GM19043 (cell line): ENCODE measurements around the gene PPP3R1.
"Not testable (repeated sequence)": the region's sequence is repeated elsewhere in the genome, so short reads cannot be mapped to it uniquely, and the experiment has no call there.

Source experiments
- ATAC-seq: cut with Tn5 transposase; IDR thresholded peaks from one replicate; pipeline ENCODE4 v1.9.1; 2021; ENCODE audit warnings: low read depth; ENCODE audit not compliant: unreplicated experiment

PPP3R1 gene

GRCh38 chr2:68190991-68191731 lies 61.2 kb downstream of the PPP3R1 start:
- ATAC-seq: no peak

- ATAC-seq: no peak
These were observed 62.1 kb downstream of the PPP3R1 start for GRCh38 chr2:68189991-68190784.

DNA sequence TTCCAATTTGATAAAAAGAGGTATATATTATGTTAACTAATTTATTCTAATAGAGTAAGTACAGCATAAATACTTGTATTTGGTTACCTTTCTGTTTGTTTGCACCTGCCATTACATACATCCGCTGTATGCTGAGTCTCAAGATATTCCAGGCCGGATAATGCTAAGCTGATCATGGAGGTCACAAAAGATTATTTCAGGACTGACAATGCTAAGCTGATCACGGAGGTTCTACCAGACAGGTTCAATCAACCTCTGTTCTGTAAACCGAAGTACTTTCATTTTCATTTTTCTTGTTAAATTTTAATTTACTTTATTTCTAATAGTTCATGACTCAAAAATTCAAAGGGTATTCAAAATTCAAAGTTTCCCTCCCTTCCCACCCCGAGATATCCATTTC lies 63.5 kb downstream of the PPP3R1 start:
- no peak for ATAC-seq

- no peak for ATAC-seq
These were observed 65.0 kb downstream of the PPP3R1 start for GRCh38 chr2:68187329-68187728.

- ATAC-seq: no peak
These were observed 66.7 kb downstream of the PPP3R1 start for GRCh38 chr2:68185541-68186164.

- ATAC-seq: no peak
These were observed 69.4 kb downstream of the PPP3R1 start for GRCh38 chr2:68182902-68183301.

GRCh38 chr2:68178954-68179627 lies 73.2 kb downstream of the PPP3R1 start:
- no peak for ATAC-seq

DNA sequence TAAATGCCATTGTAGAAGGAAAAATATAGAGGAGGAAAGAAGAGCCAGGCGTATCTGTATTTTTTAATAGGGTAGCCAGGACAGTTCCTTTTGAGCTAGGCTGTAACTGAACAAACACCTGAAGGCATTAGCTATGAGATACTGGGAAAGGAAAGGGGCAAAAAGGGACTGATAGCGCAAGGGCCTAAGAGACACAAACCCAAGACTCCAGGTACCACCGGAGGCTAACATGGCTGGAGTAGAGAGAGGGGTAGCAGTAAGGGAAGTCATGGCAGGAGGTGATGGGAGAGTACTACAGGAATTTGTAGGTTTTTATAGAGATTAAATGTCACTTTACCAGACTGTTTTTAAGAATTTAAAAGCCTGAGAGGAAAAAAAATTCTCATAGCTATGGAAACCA lies 73.9 kb downstream of the PPP3R1 start:
- ATAC-seq: no peak

DNA sequence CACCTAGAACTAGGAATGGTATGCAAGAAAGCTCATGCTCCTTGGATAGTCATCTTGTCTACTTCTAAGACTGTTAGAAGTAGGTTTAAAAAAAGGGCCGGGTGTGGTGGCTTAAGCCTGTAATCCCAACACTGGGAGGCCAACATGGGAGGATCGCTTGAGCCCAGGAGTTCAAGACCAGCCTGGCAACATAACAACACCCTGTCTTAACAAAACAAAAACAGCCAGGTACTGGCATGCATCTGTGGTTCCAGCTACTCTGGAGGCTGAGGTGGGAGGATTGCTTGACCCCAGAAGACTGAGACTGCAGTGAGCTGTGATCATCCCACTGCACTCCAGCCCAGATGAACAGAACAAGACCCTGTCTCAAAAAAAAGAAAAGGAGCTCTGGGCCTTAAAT lies 74.8 kb downstream of the PPP3R1 start:
- no peak for ATAC-seq

- ATAC-seq: no peak
These were observed 75.7 kb downstream of the PPP3R1 start for GRCh38 chr2:68176657-68177056.

- not testable (repeated sequence) for ATAC-seq
These were observed 77.1 kb downstream of the PPP3R1 start for GRCh38 chr2:68175210-68175609.

DNA sequence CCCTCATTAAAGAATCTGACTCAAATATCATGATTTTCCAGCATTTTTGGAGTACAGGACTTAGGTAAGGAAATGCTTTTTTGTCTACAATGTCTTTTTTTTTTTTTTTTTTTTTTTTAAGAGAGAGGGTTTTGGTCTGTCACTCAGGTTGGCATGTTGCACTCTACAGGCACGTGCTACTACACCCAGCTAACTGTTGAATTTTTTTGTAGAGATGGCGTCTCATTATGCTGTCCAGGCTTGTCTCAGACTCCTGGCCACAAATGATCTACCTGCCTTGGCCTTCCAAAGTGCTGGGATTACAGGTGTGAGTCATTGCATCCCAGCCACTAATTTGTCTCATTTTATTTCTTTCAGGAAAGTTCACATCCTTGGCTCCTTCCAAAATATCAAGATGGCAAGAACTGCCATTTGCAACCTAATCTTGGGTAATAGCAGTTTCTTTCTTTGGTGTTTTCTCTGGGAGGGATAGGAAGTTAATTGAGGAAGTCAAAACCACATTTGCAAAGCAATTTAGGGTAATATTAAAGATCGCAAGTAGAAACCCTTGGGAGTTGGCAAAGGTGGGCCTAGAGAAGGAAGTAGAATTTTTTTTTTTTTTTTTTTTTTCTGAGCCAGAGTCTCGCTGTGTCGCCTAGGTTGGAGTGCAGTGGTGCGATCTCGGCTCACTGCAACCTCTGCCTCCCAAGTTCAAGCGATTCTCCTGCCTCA lies 79.2 kb downstream of the PPP3R1 start:
- no peak for ATAC-seq

DNA sequence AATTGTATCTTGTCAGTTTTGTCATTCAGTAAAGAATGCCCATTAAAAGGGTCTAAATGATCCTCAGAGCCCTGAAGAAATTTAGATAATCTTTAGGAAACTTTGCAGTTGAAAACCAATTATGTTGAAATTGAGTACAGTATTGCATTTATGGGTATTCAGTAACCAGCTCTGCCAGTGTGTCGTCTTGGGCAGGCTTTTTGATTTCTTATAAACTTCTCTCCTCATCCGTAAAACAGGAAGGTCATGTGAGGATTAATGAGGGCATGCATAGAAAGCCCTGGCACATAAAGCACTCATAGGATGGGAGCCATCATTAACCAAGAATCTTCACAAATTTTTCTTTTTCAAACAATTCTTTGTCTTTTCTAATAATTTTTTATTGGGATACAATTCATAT lies 79.8 kb downstream of the PPP3R1 start:
- ATAC-seq: no peak

DNA sequence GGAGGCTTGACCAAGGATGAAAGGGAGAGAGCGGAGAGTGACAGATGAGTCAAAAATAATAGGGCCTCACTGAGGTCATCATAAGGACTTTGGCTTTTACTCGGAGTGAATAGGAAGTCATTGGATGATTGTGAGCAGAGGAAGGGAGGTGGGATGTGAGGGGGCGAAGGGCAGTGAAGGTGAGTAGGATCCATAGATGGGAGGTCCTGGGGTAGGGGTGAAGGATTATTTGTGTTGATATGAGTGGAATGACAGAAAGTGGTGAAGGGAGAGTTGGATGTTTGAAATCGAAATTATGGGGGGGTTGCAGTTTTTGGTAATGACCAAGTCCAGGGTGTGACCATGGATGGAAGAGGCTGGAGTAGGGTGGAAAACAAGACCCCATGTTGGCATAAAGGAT lies 80.6 kb downstream of the PPP3R1 start:
- no peak for ATAC-seq

DNA sequence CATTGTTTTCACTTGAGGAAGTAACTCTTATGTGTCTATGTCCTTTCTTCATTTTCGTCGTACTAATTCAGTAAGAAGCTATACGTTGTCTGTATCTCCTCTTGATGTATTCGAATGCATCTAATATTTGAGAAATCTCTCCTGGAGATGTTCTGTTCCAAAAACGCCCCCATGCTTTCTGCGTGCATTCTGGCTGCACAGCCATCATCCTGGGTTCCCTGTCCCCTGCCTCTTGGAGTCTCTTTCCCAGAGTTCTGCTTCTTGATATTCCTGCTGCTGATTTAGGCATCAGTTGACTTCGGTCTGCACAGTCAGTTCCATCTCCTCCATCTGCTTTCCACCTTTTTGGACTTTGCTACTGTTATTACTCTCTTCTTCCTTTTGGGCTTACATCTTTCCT lies 81.2 kb downstream of the PPP3R1 start:
- ATAC-seq: no peak

DNA sequence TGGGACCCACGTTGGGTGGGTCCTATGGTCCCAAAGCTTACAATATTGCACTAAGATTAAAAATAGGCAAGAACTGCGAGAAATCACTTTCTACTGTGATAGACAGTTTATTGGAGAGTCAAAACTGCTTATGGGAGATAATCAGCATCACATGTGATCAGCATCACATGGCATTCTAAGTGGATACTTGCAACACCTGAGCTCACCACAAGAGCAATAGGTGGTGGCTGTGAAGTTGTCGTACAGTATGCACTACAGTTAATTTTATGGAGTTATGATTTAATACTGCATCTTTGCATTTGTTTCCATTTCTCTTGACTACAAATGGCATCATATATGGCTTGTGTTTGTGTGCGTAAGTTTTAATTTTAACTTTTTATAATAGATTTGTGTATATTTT lies 83.0 kb downstream of the PPP3R1 start:
- no peak for ATAC-seq

- no peak for ATAC-seq
These were observed 85.1 kb downstream of the PPP3R1 start for GRCh38 chr2:68167186-68167585.

DNA sequence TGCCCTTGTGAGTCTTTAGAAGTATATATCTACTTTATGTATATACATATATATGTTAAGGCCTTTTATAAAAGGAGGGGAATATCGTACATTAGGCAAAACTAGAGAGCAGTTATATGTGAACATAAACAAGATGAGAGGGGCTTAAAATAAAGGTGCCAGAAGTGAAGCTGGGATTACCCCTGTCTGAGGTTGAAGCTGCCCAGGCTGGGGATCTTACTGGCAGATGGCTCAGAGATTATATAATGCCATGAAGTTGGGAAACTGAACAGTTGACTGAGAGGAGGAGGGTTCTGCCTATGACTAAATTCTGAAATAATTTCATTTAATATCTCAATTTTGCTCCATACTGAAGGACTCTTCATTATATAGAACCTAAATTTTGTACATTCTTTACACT lies 88.7 kb downstream of the PPP3R1 start:
- ATAC-seq: no peak

DNA sequence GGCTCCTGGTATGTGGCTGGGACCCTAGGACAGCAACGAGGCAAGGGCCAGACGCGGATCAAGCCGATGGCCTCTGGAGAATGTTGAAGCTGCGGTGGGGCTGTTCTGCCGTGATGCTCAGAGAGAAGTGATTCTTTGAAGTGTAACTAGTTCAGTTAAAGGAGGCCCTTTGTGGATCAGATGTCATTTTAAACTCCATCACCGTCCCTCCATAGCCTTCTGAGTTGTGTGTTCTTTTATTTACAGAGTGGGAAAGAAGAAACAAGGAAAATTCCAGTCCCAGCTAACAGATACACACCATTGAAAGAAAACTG lies 94.2 kb downstream of the PPP3R1 start:
- ATAC-seq: no peak

- peak; percentile 92 for ATAC-seq
These were observed 94.8 kb downstream of the PPP3R1 start, which contains the start of gene PNO1 for GRCh38 chr2:68157402-68158133. Gene PNO1 (plus strand): TSS chr2:68157888. CDS start chr2:68157935, 47 bp downstream.
